ENCODE measurements around the gene SLC38A6. TPM values are rescaled to one million over a fixed set of nuclear protein-coding genes. Genes with fewer than 3 reads are reported as not detected.

The SLC38A6 gene
- total RNA-seq, 1 donor from 2014 or later: 19.0 TPM

GRCh38 chr14:61042220-61042619 is 61.2 kb downstream of the SLC38A6 start:
- DNase-seq (ENCODE audit: low spot score): no peak
- Histone ChIP-seq H3K27ac (no peak overlapping the region), H3K27me3 (no peaks in the 10 kb centered on the region), H3K4me2 (no peak overlapping the region), H2AFZ (replicated peaks) (no peak overlapping the region), H3K79me2 (ENCODE audit: low read depth) (no peaks in the 10 kb centered on the region), H3K4me1 (peaks cover 12% of the 10 kb centered on the region), H3K9me3 (ENCODE audit: low read depth) (no peaks in the 10 kb centered on the region), H3K36me3 (no peaks in the 10 kb centered on the region), H3F3A (ENCODE audit: low read depth) (no peaks in the 10 kb centered on the region), H4K20me1 (ENCODE audit: low read depth) (no peaks in the 10 kb centered on the region), H3K9ac (no peak overlapping the region), H3K4me3 (no peak overlapping the region)
- Mint-ChIP-seq H3K27me3 (ENCODE audit: insufficient read depth, low read depth) (no peaks in the 10 kb centered on the region), H3K36me3 (no peaks in the 10 kb centered on the region), H3K4me3 (no peak overlapping the region), H3K27ac (no peak overlapping the region), H3K4me1 (no peaks in the 10 kb centered on the region), H3K9me3 (no peaks in the 10 kb centered on the region)
- TF ChIP-seq EZH2 (IDR thresholded peaks at IDR 0.05) (no peak), EZH2phosphoT487 (IDR thresholded peaks at IDR 0.05) (no peak), CTCF (IDR thresholded peaks at IDR 0.05) (no peak)

- no peak overlapping the region for H2AFZ ChIP-seq (replicated peaks)
- H3K9ac ChIP-seq: no peak overlapping the region
- H3K36me3 Mint-ChIP-seq: no peaks in the 10 kb centered on the region
- H3K9me3 Mint-ChIP-seq: no peaks in the 10 kb centered on the region
- no peaks in the 10 kb centered on the region for H3K27me3 ChIP-seq
- no peaks in the 10 kb centered on the region for H3K27me3 Mint-ChIP-seq (ENCODE audit: insufficient read depth, low read depth)
- H3K4me3 Mint-ChIP-seq: no peak overlapping the region
- H3K9me3 ChIP-seq (ENCODE audit: low read depth): no peaks in the 10 kb centered on the region
- no peaks in the 10 kb centered on the region for H3F3A ChIP-seq (ENCODE audit: low read depth)
- no peak overlapping the region for H3K27ac Mint-ChIP-seq
- H3K4me3 ChIP-seq: no peak overlapping the region
- H3K4me1 Mint-ChIP-seq: no peaks in the 10 kb centered on the region
- TF ChIP-seq CTCF (IDR thresholded peaks at IDR 0.05) (no peak), EZH2phosphoT487 (IDR thresholded peaks at IDR 0.05) (no peak), EZH2 (IDR thresholded peaks at IDR 0.05) (no peak)
- H4K20me1 ChIP-seq (ENCODE audit: low read depth): no peaks in the 10 kb centered on the region
- no peaks in the 10 kb centered on the region for H3K36me3 ChIP-seq
- no peak for DNase-seq (ENCODE audit: low spot score)
- peaks cover 12% of the 10 kb centered on the region for H3K4me1 ChIP-seq
- no peak overlapping the region for H3K4me2 ChIP-seq
- no peaks in the 10 kb centered on the region for H3K79me2 ChIP-seq (ENCODE audit: low read depth)
- H3K27ac ChIP-seq: no peak overlapping the region
These were observed 62.5 kb downstream of the SLC38A6 start for GRCh38 chr14:61043506-61043905.

- Mint-ChIP-seq H3K36me3 (no peaks in the 10 kb centered on the region), H3K9me3 (no peaks in the 10 kb centered on the region), H3K27me3 (ENCODE audit: insufficient read depth, low read depth) (no peaks in the 10 kb centered on the region), H3K4me3 (no peak overlapping the region), H3K4me1 (peaks cover 16% of the 10 kb centered on the region), H3K27ac (no peak overlapping the region)
- Histone ChIP-seq H3K27ac (no peak overlapping the region), H3K4me1 (peaks cover 20% of the 10 kb centered on the region), H3K4me2 (no peak overlapping the region), H3K9me3 (ENCODE audit: low read depth) (no peaks in the 10 kb centered on the region), H3K36me3 (no peaks in the 10 kb centered on the region), H4K20me1 (ENCODE audit: low read depth) (no peaks in the 10 kb centered on the region), H3K79me2 (ENCODE audit: low read depth) (no peaks in the 10 kb centered on the region), H3K9ac (no peak overlapping the region), H3K27me3 (no peaks in the 10 kb centered on the region), H2AFZ (replicated peaks) (no peak overlapping the region), H3K4me3 (no peak overlapping the region), H3F3A (ENCODE audit: low read depth) (no peaks in the 10 kb centered on the region)
- DNase-seq (ENCODE audit: low spot score): no peak
- TF ChIP-seq CTCF (IDR thresholded peaks at IDR 0.05) (no peak), EZH2 (IDR thresholded peaks at IDR 0.05) (no peak), EZH2phosphoT487 (IDR thresholded peaks at IDR 0.05) (no peak)
These were observed 66.0 kb downstream of the SLC38A6 start for GRCh38 chr14:61047021-61047420.
